RWPE2 (cell line): ENCODE measurements around the gene SFXN2.
A peak's percentile ranks its signal among the peaks of the same experiment; 100 is the strongest.

ENCODE experiments used
- ATAC-seq: fragments of 200-7000 bp; cut with Tn5 transposase; 3 replicates; pipeline ENCODE4 v1.9.1; 2021; ENCODE audit warnings: low read depth
- DNase-seq: peaks from one replicate; pipeline ENCODE4 v3.0.0-alpha.2; 2020; ENCODE audit warnings: low spot score
- H3K27ac ChIP-seq: fragments of 450-650 bp; 2 replicates; pipeline ENCODE4 v1.5.1; 2017; ENCODE audit warnings: mild to moderate bottlenecking; ENCODE audit not compliant: poor library complexity, severe bottlenecking
- H3K27me3 ChIP-seq: fragments of 250-450 bp; sonication (Bioruptor Pico); 2 replicates; pipeline ENCODE4 v1.5.1; 2021; ENCODE audit warnings: mild to moderate bottlenecking, moderate library complexity; ENCODE audit not compliant: insufficient read depth, poor library complexity, severe bottlenecking
- H3K36me3 ChIP-seq: fragments of 250-450 bp; sonication (Bioruptor Pico); 2 replicates; pipeline ENCODE4 v1.5.1; 2020; ENCODE audit warnings: low read depth, mild to moderate bottlenecking, moderate library complexity
- H3K4me1 ChIP-seq: fragments of 250-450 bp; sonication (Bioruptor Pico); 2 replicates; pipeline ENCODE4 v1.5.1; 2021; ENCODE audit warnings: mild to moderate bottlenecking, moderate library complexity; ENCODE audit not compliant: insufficient read depth, poor library complexity, severe bottlenecking
- H3K4me3 ChIP-seq: fragments of 250-450 bp; sonication (Bioruptor Pico); 2 replicates; pipeline ENCODE4 v1.5.1; 2021; ENCODE audit warnings: mild to moderate bottlenecking, moderate library complexity; ENCODE audit not compliant: severe bottlenecking
- H3K9me3 ChIP-seq: fragments of 250-450 bp; sonication (Bioruptor Pico); 2 replicates; pipeline ENCODE4 v1.5.1; 2021; ENCODE audit warnings: mild to moderate bottlenecking, moderate library complexity; ENCODE audit not compliant: severe bottlenecking
- TF ChIP-seq, protein P1 (sequence below): fragments of 450-650 bp; IDR thresholded peaks from one replicate; pipeline ENCODE4 v1.5.1; 2017; ENCODE audit warnings: mild to moderate bottlenecking, moderate library complexity; ENCODE audit not compliant: poor library complexity, severe bottlenecking

SFXN2 gene

GRCh38 chr10:102712089-102712488 lies 2.3 kb upstream of the SFXN2 start:
- no peak overlapping the region for H3K4me3 ChIP-seq
- DNase-seq (no peak), ATAC-seq (no peak)
- peaks cover 8% of the 10 kb centered on the region for H3K4me1 ChIP-seq
- H3K27me3 ChIP-seq = no peaks in the 10 kb centered on the region
- no peaks in the 10 kb centered on the region for H3K9me3 ChIP-seq
- H3K36me3 ChIP-seq = no peaks in the 10 kb centered on the region
- H3K27ac ChIP-seq = no peak overlapping the region
- TF ChIP-seq, protein P1, sequence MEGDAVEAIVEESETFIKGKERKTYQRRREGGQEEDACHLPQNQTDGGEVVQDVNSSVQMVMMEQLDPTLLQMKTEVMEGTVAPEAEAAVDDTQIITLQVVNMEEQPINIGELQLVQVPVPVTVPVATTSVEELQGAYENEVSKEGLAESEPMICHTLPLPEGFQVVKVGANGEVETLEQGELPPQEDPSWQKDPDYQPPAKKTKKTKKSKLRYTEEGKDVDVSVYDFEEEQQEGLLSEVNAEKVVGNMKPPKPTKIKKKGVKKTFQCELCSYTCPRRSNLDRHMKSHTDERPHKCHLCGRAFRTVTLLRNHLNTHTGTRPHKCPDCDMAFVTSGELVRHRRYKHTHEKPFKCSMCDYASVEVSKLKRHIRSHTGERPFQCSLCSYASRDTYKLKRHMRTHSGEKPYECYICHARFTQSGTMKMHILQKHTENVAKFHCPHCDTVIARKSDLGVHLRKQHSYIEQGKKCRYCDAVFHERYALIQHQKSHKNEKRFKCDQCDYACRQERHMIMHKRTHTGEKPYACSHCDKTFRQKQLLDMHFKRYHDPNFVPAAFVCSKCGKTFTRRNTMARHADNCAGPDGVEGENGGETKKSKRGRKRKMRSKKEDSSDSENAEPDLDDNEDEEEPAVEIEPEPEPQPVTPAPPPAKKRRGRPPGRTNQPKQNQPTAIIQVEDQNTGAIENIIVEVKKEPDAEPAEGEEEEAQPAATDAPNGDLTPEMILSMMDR = no peak

GRCh38 chr10:102712843-102713538 lies 1.4 kb upstream of the SFXN2 start:
- Histone ChIP-seq H3K27ac (peak overlapping the region; percentile 49), H3K27me3 (no peaks in the 10 kb centered on the region), H3K36me3 (0 out of 2 replicates have a peak, but pooled peaks cover 5% of the 10 kb centered on the region), H3K9me3 (no peaks in the 10 kb centered on the region), H3K4me3 (peak overlapping the region; percentile 94), H3K4me1 (peaks cover 8% of the 10 kb centered on the region)
- no peak for DNase-seq
- ATAC-seq = no peak
- TF ChIP-seq, protein P1 = no peak

GRCh38 chr10:102713539-102713813 lies 960 bp upstream of the SFXN2 start:
- DNase-seq (no peak), ATAC-seq (peak; percentile 61)
- Histone ChIP-seq H3K4me3 (peak overlapping the region; percentile 94), H3K36me3 (0 out of 2 replicates have a peak, but pooled peaks cover 5% of the 10 kb centered on the region), H3K4me1 (peaks cover 8% of the 10 kb centered on the region), H3K27ac (peak overlapping the region; percentile 49), H3K9me3 (no peaks in the 10 kb centered on the region), H3K27me3 (no peaks in the 10 kb centered on the region)
- TF ChIP-seq, protein P1 = peak; percentile 31

- Histone ChIP-seq H3K4me1 (peaks cover 8% of the 10 kb centered on the region), H3K4me3 (peak within 1 kb of the TSS; percentile 94), H3K27me3 (no peaks in the 10 kb centered on the region), H3K36me3 (0 out of 2 replicates have a peak, but pooled peaks cover 5% of the 10 kb centered on the region), H3K27ac (peak within 1 kb of the TSS; percentile 49), H3K9me3 (no peaks in the 10 kb centered on the region)
- ATAC-seq (peak; percentile 85), DNase-seq (peak; percentile 99)
- TF ChIP-seq, protein P1 = no peak
These were observed 419 bp upstream of the SFXN2 start, which contains the start of gene ARL3 for GRCh38 chr10:102713814-102714620. ARL3 (minus strand) TSS chr10:102714397; CDS start chr10:102714275, 122 bp downstream.
